Endothelial cell (in vitro differentiated cells): ENCODE measurements around the gene RALGPS1. TPM values are rescaled to one million over a fixed set of nuclear protein-coding genes. Genes with fewer than 3 reads are reported as not detected.

Experiments
- DNase-seq: peaks from one replicate; pipeline ENCODE4 v3.0.0; 2021; ENCODE audit warnings: low spot score
- H3K27ac Mint-ChIP-seq: one replicate; pipeline ENCODE4 v1.8.0; 2021; ENCODE audit warnings: mixed read lengths, inconsistent platforms; ENCODE audit not compliant: unreplicated experiment
- H3K27me3 Mint-ChIP-seq: one replicate; pipeline ENCODE4 v1.8.0; 2021; ENCODE audit warnings: mild to moderate bottlenecking, moderate library complexity, mixed read lengths, inconsistent platforms; ENCODE audit not compliant: unreplicated experiment
- H3K36me3 Mint-ChIP-seq: one replicate; pipeline ENCODE4 v1.8.0; 2021; ENCODE audit warnings: mild to moderate bottlenecking, low read depth, mixed read lengths, inconsistent platforms; ENCODE audit not compliant: unreplicated experiment
- H3K4me1 Mint-ChIP-seq: one replicate; pipeline ENCODE4 v1.8.0; 2021; ENCODE audit warnings: mild to moderate bottlenecking, mixed read lengths, inconsistent platforms; ENCODE audit not compliant: unreplicated experiment
- H3K4me3 Mint-ChIP-seq: one replicate; pipeline ENCODE4 v1.8.0; 2021; ENCODE audit warnings: mild to moderate bottlenecking, mixed read lengths, inconsistent platforms; ENCODE audit not compliant: unreplicated experiment
- H3K9me3 Mint-ChIP-seq: one replicate; pipeline ENCODE4 v1.8.0; 2021; ENCODE audit warnings: mixed read lengths, inconsistent platforms; ENCODE audit not compliant: unreplicated experiment
- CTCF ChIP-seq: fragments of 200-600 bp; sonication (generic); IDR thresholded peaks from one replicate; pipeline ENCODE4 v1.5.0; 2021; ENCODE audit warnings: antibody characterized with exemption; ENCODE audit not compliant: unreplicated experiment
- total RNA-seq: library from RNA; stranded (reverse); fragmentation: NEBNext Ultra II Directional; extraction: Animal tissue kit (Norgen Biotek cat#: 25700); gene quantifications from one replicate; pipeline ENCODE4 v1.2.1, GENCODE V29; 2021; ENCODE audit not compliant: unreplicated experiment

The RALGPS1 gene
- total RNA-seq, 1 donor from 2014 or later: 6.4 TPM

- H3K27ac Mint-ChIP-seq: no peak overlapping the region
- peaks cover 1% of the 10 kb centered on the region for H3K27me3 Mint-ChIP-seq
- H3K36me3 Mint-ChIP-seq: peaks cover 13% of the 10 kb centered on the region
- DNase-seq: no peak
- no peak for TF ChIP-seq CTCF
- H3K4me1 Mint-ChIP-seq: peaks cover 53% of the 10 kb centered on the region
- H3K4me3 Mint-ChIP-seq: peak overlapping the region; percentile 47
- no peaks in the 10 kb centered on the region for H3K9me3 Mint-ChIP-seq
Observed at GRCh38 chr9:127182901-127183746, 268.5 kb downstream of the RALGPS1 start.

GRCh38 chr9:127183814-127184582, 269.4 kb downstream of the RALGPS1 start:
- no peak for DNase-seq
- TF ChIP-seq CTCF: no peak
- Mint-ChIP-seq H3K27me3 (peaks cover 2% of the 10 kb centered on the region), H3K36me3 (peaks cover 13% of the 10 kb centered on the region), H3K4me3 (no peak overlapping the region), H3K9me3 (no peaks in the 10 kb centered on the region), H3K4me1 (peaks cover 44% of the 10 kb centered on the region), H3K27ac (no peak overlapping the region)

- no peaks in the 10 kb centered on the region for H3K9me3 Mint-ChIP-seq
- H3K27me3 Mint-ChIP-seq: peaks cover 2% of the 10 kb centered on the region
- H3K4me3 Mint-ChIP-seq: no peak overlapping the region
- peaks cover 45% of the 10 kb centered on the region for H3K4me1 Mint-ChIP-seq
- no peak for DNase-seq
- H3K27ac Mint-ChIP-seq: no peak overlapping the region
- peaks cover 13% of the 10 kb centered on the region for H3K36me3 Mint-ChIP-seq
- no peak for TF ChIP-seq CTCF
Observed at GRCh38 chr9:127184641-127185040, 270.1 kb downstream of the RALGPS1 start.

- peaks cover 13% of the 10 kb centered on the region for H3K36me3 Mint-ChIP-seq
Observed at GRCh38 chr9:127185181-127185580, 270.6 kb downstream of the RALGPS1 start.

More at GRCh38 chr9:127185181-127185580, 270.6 kb downstream of the RALGPS1 start:
- H3K4me3 Mint-ChIP-seq: no peak overlapping the region
- no peak overlapping the region for H3K27ac Mint-ChIP-seq
- H3K27me3 Mint-ChIP-seq: peaks cover 2% of the 10 kb centered on the region
- TF ChIP-seq CTCF: no peak
- no peaks in the 10 kb centered on the region for H3K9me3 Mint-ChIP-seq
- H3K4me1 Mint-ChIP-seq: peaks cover 46% of the 10 kb centered on the region
- no peak for DNase-seq
